ENCODE data around the gene CAPN12. TPM values are rescaled to one million over a fixed set of nuclear protein-coding genes. Genes with fewer than 3 reads are reported as not detected.
A peak's percentile ranks its signal among the peaks of the same experiment; 100 is the strongest.

The CAPN12 gene
- total and polyA plus RNA-seq, 2 of the 8 experiments (the other 6 are each of a cell fraction or from before 2014, with no cell fraction given): 8.8 to 20.0 TPM

DNA sequence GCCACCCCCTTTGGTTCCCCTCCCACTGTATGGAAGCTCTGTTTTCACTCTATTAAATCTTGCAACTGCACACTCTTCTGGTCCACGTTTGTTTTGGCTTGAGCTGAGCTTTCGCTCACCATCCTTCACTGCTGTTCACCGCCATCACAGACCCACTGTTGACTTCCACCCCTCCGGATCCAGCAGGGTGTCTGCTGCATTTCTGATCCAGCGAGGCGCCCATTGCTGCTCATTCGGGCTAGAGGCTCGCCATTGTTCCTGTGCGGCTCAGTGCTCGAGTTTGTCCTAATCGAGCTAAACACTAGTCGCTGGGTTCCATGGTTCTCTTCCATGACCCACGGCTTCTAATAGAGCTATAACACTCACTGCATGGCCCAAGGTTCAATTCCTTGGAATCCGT lies 54.1 kb downstream of the CAPN12 start:
- Histone ChIP-seq H3K4ac (replicated peaks; ENCODE audit: insufficient read length, low read depth, low read length) (no peak overlapping the region), H2BK5ac (ENCODE audit: low read depth, low read length) (peak overlapping the region; percentile 66), H2BK12ac (ENCODE audit: low read depth, low read length) (no peak overlapping the region), H4K5ac (ENCODE audit: insufficient read length, low read depth, low read length) (no peak overlapping the region), H3K27me3 (replicated peaks in 1 of 4; ENCODE audit: control insufficient read depth in 3 of 4, extremely low read depth in 1 of 4, insufficient read depth in 3 of 4, low read length in 3 of 4) (no peaks in the 10 kb centered on the region), H3K9me3 (ENCODE audit: insufficient read depth in 2 of 2, low read depth in 1 of 2, low read length in 1 of 2) (no peaks in the 10 kb centered on the region), H3K36me3 (ENCODE audit: control insufficient read depth in 2 of 4, insufficient read depth in 4 of 4, low read length in 3 of 4) (no peaks in the 10 kb centered on the region; a peak in 1 of 8 replicates), H3K23me2 (ENCODE audit: low read depth, low read length) (peaks cover 1% of the 10 kb centered on the region; the same call in 1 of the 2 replicates), H4K91ac (replicated peaks; ENCODE audit: insufficient read length, low read length) (no peak overlapping the region), H3K18ac (ENCODE audit: extremely low read depth, low read length) (no peak overlapping the region), H4K8ac (ENCODE audit: extremely low read depth, insufficient read depth, low read length) (no peak overlapping the region), H3K14ac (ENCODE audit: insufficient read length) (no peak overlapping the region), H3K9ac (replicated peaks in 1 of 4; ENCODE audit: extremely low read depth in 1 of 4, low read depth in 3 of 4, low read length in 3 of 4) (no peak overlapping the region), H2BK120ac (replicated peaks; ENCODE audit: low read depth, low read length) (no peak overlapping the region), H3K4me1 (replicated peaks in 1 of 4; ENCODE audit: control insufficient read depth in 3 of 4, insufficient read depth in 4 of 4, low read length in 3 of 4) (peaks cover 17 to 40% (median 27%) of the 10 kb centered on the region in 4 experiments), H3K23ac (ENCODE audit: insufficient read length) (no peak overlapping the region), H2BK20ac (ENCODE audit: low read length) (no peak overlapping the region), H3K27ac (ENCODE audit: low read depth, low read length) (no peak overlapping the region), H3K4me3 (ENCODE audit: extremely low read depth in 1 of 4, insufficient read depth in 2 of 4, low read depth in 3 of 4, low read length in 4 of 4) (no peak overlapping the region), H3K79me1 (ENCODE audit: low read depth, low read length) (peaks cover 17% of the 10 kb centered on the region), H3K79me2 (ENCODE audit: control insufficient read depth in 1 of 2, insufficient read depth in 2 of 2, low read length in 2 of 2) (peaks cover 4 to 92% of the 10 kb centered on the region in 2 experiments; a peak in 2 of 4 replicates), H2AFZ (ENCODE audit: low read length) (no peak overlapping the region), H2AK5ac (ENCODE audit: low read depth, low read length) (peak overlapping the region; percentile 53; the same call in 1 of the 2 replicates), H2BK15ac (ENCODE audit: low read length) (no peak overlapping the region; the same call in 1 of the 2 replicates), H3K56ac (replicated peaks; ENCODE audit: insufficient read length, low read depth, low read length) (no peak overlapping the region), H4K20me1 (replicated peaks in 1 of 2; ENCODE audit: control insufficient read depth in 1 of 2, insufficient read depth in 2 of 2, low read length in 2 of 2) (peaks cover 0 to 11% of the 10 kb centered on the region in 2 experiments), H3K4me2 (ENCODE audit: insufficient read depth in 1 of 2, low read depth in 2 of 2, low read length in 2 of 2) (no peak overlapping the region)
- ChIA-PET CTCF (ENCODE audit: partially characterized antibody) (interaction anchor here (0.7 to 5.6 kb wide), 6 partner anchors 9 to 55 kb away, joined by 3 to 32 read pairs (median 4); no protein-coding TSS in a partner anchor), POLR2A (ENCODE audit: partially characterized antibody) (interaction anchor here (1.1 to 23.4 kb wide), 10 partner anchors 8 to 55 kb away, joined by 3 to 495 read pairs (median 9); partner anchors contain the start of gene ACTN4)
- FAIRE-seq: no peak
- WGBS, 2 experiments (ENCODE audit: extremely low coverage in 1 of 2, insufficient coverage in 1 of 2, insufficient read length in 1 of 2, insufficient replicate concordance in 2 of 2, low coverage in 1 of 2, low lambda C conversion rate in 2 of 2, missing lambda C conversion rate in 1 of 2): 95% methylated on average over 14 of the region's 14 CpGs; no CpG with 5 or more reads in 1 of the 2 experiments
- no peak for DNase-seq (ENCODE audit: low read depth in 1 of 2, low spot score in 2 of 2)
- TF ChIP-seq SIN3A (conservative IDR thresholded peaks at IDR 0.05 in 1 of 2, IDR thresholded peaks at IDR 0.05 in 1 of 2; ENCODE audit: low read depth in 1 of 2, low read length in 2 of 2) (no peak), FOSL1 (IDR thresholded peaks at IDR 0.05; ENCODE audit: insufficient read depth, low read depth, low read length) (no peak), CHD2 (IDR thresholded peaks at IDR 0.05; ENCODE audit: low read length) (no peak), HDAC2 (IDR thresholded peaks at IDR 0.05; ENCODE audit: borderline replicate concordance in 1 of 2, low read depth in 2 of 2, low read length in 2 of 2) (no peak), BACH1 (IDR thresholded peaks at IDR 0.05; ENCODE audit: low read length) (no peak), SRF (IDR thresholded peaks at IDR 0.05; ENCODE audit: low read depth, low read length) (no peak), EZH2 (IDR thresholded peaks at IDR 0.05; ENCODE audit: low read depth, low read length, severe bottlenecking) (no peak), TAF7 (optimal IDR thresholded peaks at IDR 0.05; ENCODE audit: borderline replicate concordance, low read depth, low read length) (no peak), CREB1 (IDR thresholded peaks at IDR 0.05) (no peak), ZNF274 (IDR thresholded peaks at IDR 0.05; ENCODE audit: borderline replicate concordance, extremely low read depth, low read length) (no peak), KDM5A (IDR thresholded peaks at IDR 0.05; ENCODE audit: low read length) (no peak)
- TF ChIP-seq, protein P1, sequence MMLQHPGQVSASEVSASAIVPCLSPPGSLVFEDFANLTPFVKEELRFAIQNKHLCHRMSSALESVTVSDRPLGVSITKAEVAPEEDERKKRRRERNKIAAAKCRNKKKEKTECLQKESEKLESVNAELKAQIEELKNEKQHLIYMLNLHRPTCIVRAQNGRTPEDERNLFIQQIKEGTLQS (IDR thresholded peaks at IDR 0.05; ENCODE audit: insufficient read depth, low read depth, low read length): no peak
